NCI-H2081 (cell line): ENCODE data around the gene LTB.

Experiments
- DNase-seq, 2 experiments: peaks; one replicate each; lab custom pipeline; 2025; lab: John Stamatoyannopoulos, UW

The LTB gene, protein sequence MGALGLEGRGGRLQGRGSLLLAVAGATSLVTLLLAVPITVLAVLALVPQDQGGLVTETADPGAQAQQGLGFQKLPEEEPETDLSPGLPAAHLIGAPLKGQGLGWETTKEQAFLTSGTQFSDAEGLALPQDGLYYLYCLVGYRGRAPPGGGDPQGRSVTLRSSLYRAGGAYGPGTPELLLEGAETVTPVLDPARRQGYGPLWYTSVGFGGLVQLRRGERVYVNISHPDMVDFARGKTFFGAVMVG

DNA sequence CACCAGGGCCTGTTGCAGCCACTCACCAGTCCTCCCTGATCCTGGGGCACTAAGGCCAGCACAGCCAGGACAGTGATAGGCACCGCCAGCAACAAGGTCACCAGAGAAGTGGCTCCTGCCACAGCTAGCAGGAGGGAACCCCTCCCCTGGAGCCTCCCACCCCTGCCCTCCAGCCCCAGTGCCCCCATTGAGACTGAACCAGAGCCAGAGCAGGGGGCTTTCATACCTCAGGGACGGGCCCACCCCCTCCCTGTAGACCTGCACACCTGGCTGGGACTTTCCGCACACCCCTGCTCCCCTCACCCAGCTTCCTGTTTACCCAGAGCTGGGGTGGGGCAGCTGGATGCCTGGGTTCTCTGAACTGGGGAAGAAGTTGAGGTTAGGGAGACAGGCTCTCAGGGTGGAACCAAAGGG is at the start of gene LTB:
Gene LTB, minus strand, starts transcription at position 195 of the 414 bp plus-strand sequence. Its CDS starts 7 bp downstream, at position 188.
- DNase-seq = no peak

DNA sequence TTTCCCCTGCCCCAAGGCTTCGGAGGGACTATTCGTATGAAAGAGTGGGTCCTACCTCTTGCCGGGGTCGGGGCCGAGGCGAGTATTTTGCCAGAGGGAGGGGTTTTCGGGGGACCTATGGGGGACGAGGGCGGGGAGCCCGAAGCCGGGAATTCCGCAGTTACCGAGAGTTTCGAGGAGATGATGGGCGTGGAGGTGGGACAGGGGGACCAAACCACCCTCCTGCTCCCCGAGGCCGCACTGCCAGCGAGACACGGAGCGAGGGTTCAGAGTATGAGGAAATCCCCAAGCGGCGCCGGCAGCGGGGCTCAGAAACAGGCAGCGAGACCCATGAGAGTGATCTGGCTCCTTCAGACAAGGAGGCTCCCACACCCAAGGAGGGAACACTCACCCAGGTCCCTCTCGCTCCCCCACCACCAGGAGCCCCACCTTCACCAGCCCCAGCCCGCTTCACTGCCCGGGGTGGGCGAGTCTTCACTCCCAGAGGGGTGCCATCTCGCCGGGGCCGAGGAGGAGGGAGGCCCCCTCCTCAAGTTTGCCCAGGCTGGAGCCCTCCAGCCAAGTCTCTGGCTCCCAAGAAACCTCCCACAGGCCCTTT is 49.6 kb upstream of the LTB start:
- DNase-seq = no peak

DNA sequence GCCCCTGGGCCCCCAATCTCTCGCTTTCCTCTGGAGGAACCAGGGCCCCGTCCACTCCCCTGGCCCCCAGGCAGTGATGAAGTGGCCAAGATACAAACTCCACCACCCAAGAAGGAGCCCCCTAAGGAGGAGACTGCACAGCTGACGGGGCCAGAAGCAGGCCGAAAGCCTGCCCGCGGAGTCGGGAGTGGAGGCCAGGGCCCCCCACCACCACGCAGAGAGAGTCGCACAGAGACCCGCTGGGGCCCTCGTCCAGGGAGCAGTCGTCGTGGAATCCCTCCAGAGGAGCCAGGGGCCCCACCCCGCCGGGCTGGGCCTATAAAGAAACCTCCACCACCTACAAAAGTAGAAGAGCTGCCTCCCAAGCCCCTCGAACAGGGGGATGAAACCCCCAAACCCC is 49.0 kb upstream of the LTB start:
- no peak for DNase-seq

DNA sequence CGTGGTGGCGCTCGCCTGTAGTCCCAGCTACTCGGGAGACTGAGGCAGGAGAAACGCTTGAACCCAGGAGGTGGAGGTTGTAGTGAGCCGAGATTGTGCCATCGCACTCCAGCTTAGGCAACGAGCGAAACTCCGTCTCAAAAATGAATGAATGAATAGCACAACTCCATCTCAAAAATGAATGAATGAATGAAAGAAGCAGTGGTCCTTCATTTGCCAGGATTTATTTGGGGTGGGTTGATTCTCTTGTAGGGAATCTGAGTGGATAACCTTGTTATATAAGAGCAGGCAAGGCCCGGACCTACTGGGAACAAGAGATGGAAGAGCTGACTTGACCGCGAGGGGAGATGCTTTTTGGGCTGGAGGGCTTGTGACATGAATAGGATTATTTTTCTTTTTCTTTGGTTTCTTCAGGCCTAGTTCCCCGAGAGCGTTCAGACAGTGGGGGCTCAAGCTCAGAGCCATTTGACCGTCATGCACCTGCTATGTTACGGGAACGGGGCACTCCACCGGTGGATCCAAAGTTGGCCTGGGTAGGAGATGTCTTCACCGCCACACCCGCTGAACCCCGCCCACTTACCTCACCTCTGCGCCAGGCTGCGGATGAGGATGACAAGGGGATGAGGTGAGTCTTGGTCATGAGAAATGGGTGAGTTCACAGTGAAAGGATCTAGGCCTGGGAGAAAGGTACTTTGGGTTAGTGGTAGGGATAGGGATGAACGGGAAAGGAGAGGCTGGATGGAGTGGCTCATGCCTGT is 48.1 kb upstream of the LTB start:
- no peak for DNase-seq

DNA sequence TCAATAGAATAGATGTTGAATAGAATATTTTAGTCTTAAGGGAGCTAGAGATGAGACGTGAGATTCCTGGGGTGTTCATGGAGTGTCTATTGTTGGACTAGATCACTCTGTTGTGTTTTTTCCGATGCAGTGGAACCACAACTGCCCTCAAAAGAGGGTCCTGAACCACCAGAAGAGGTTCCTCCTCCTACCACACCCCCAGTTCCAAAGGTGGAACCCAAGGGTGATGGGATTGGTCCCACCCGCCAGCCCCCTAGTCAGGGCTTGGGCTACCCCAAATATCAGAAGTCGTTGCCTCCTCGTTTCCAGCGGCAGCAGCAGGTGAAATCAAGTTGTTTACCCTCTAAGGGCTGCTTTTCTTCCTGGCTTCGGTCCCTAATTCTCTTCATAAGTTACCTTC is 46.8 kb upstream of the LTB start:
- DNase-seq = no peak

DNA sequence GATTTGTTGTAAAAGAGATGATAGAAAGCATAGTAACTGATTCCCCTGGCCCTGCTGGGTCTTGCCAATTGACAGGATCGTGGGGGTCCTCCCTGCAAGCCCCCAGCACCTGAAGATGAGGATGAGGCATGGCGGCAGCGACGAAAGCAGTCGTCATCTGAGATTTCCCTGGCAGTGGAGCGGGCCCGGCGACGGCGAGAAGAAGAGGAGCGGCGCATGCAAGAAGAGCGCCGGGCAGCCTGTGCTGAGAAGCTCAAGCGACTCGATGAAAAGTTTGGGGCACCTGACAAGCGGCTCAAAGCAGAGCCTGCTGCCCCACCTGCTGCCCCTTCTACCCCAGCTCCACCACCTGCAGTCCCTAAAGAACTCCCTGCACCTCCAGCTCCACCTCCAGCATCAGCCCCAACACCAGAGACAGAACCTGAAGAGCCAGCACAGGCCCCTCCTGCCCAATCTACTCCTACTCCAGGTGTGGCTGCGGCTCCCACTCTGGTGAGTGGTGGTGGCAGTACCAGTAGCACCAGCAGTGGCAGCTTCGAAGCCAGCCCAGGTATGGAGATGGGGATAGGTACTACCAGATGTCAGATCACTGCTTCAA is 45.6 kb upstream of the LTB start:
- no peak for DNase-seq

DNA sequence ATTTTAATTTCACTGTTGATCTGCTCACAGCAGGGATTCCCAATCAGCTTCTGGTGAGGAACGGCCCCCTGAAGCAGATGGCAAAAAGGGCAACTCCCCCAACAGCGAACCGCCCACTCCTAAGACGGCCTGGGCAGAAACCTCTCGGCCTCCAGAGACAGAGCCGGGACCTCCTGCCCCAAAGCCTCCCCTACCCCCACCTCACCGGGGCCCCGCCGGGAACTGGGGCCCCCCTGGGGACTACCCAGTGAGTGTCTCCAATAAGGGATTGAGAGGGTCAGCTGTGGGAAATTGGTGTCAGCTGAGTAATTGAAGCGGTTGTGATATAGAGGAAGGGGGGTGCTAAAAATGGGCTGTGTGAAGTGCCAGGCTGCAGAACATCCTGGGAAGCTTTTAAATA is 44.7 kb upstream of the LTB start:
- DNase-seq = no peak

DNA sequence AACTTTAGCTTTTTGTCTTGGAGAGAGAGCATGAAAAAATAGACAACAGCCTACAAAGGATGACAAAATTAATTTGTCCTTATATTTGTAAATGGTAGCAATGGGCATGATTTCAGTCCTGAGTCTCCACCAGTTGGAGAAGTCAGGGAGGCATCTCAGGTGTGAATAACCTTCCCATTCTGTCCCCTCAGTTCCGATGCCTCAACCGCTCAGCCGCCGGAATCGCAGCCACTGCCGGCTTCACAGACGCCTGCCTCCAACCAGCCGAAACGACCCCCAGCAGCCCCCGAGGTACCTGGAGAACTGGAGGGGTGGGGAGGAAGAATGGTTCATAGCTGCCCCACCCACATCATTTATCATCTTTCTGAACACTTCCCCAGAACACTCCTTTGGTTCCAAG is 41.8 kb upstream of the LTB start:
- DNase-seq = no peak

DNA sequence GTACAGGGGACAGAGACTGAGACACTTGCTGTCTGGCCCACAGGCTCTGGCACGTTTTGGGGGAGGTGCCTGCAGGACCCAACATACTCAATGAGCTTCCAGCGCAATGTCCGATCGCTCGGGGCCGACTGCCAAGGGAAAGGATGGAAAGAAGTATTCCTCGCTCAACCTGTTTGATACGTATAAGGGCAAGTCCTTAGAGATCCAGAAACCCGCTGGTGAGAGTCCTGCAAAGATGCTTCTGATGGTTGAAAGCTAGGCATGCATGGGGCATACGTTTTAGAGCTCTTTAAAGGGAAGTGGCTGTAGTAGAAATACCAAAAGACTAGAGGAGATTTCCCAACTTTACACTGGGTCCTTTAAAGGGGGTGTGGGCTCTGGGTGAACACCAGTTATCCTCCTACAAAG is 40.5 kb upstream of the LTB start:
- no peak for DNase-seq

DNA sequence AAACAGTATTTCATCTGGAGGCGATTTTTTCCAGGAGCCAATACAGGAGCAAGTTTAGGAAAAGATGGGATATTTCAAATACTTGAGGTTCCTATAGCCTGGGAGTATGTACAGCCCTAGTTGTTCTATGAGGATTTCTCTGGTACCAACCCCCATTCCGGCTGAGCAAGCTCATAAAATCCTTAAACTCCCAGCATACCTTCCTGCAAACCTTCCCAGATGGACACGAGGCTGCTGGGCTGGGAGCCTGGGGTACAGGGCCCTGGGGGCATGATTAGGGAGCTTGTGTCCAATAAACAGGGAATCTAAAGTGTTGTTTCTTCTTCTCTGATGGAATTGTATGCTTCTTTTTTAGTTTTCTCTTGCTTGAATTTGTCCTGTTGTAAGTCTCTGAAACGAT is 39.8 kb upstream of the LTB start:
- DNase-seq = peak in 1 of 2 experiments; percentile 17

DNA sequence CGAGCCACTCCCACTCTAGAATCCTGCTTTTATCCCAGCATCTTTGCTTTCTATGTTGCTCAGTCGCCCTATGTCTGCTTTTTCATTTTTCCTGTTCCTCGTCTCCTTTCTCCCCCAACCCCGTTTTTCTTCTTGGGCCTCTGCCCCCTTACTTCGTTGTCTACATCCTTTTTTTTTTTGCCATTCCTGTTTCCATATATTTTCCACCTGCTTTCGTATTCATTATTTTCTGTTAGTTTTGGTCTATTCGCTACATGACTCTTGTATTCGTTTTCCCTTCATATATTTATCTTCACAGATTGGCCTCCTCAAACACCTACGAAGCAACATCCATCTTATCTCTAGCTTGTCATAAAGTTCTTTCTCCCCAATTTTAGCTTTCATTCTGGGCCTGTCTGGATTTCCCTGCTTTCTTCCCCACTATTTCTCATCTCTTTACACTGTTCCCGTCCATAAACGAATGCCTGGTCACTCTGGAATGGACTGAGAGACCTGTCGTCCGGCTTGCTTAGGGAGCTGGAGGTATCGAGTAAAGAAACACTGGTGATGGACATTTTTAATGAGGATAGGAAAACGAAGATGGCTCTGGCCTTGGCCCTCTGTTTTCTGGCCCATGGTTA is 39.2 kb upstream of the LTB start:
- no peak for DNase-seq

DNA sequence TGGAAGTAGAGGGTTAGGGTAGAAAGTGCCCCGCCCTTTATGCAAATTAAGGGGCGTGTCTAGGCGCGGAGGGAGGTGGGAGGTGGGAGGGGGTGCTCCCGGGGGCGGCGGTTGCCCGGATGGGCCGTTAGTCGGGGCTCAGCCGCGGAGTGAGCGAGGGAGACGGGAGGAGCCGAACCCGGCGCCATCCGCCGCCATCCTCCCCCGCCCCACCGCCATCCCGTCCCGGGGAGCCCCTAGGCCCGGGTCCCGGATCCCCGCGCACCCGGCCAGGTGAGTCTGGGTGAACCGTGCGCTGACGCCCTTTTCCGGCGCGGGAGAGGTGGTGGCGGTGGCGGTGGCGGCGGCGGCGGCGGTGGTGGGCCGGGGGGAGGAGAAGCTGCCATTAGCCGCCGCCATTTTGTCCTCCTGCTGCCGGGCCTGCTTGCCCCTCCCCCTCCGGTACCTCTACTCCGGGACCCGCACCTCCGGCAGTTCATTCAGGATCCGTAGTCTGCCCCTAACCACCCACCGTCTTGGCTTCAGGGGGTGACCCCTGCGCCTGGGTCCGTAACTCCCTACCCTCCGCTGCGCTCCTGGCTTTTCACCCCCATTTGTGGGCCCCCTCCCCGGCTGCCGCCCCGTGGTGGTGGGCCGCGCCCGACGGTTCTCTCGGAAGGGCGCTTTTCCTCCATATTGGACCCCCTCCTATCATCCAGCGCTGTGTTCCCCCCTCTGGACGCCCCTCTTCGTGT is 38.5 kb upstream of the LTB start, which contains the start of gene PRRC2A:
Gene PRRC2A, plus strand, starts transcription at position 130 of the 734 bp plus-strand sequence. CDS start 2,075 bp downstream, outside the sequence.
- peak; percentile 79 to 84 for DNase-seq

DNA sequence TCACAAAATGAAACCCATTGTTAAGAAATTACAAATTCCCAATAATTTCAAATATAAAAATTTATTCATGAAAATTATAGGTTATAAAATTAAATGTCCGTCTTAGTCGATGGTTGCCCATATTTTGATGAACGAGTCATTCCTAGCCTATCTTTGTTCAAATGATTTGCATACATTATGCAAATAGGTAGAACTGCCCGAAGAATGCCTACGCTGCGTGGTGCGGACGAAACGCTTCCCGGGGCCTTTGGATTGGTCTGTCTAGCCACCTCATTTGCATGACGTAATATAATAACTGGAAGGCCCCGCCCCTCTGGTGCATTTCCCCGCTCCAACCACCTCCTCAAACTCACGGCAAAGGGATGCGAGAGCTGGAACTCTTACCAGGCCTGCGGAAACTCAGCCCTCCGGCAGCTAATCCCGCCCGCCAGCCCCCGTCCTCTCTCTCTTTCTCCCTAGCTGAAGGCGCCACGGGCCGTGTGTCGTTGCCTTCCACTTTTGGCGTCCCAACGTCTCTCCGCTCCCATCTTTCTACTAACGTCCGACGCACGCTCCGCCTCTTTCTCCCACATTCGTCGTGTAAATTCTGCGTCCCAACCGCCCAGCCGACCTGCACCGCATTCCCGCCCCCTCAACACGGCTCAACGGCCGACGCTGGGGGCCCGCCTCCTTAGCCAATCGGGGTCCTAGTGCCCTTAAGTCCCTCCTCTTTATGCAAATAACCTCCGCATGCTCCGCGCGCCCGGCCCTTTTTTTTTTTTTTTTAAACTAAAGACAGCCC is 37.8 kb upstream of the LTB start:
- peak; percentile 98 to 99 for DNase-seq

DNA sequence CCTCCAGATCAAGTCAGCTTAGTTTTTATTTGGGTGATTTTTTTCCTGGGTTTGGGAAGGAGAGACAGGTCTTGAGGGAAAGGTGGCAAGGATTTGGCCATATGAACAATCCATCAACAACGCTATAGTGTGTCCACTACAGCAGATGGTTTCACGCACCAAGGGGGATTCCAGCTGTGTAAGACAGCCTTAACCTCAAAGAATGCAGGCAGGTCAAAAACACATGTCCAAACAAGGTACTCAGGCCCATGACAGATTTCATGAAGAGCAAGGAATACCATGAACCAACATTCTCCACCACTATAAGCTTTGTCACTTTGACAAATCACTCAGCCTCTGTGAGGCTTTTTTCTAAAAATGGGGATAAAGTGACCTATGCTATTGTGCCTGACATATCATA is 34.8 kb upstream of the LTB start:
- DNase-seq = no peak

DNA sequence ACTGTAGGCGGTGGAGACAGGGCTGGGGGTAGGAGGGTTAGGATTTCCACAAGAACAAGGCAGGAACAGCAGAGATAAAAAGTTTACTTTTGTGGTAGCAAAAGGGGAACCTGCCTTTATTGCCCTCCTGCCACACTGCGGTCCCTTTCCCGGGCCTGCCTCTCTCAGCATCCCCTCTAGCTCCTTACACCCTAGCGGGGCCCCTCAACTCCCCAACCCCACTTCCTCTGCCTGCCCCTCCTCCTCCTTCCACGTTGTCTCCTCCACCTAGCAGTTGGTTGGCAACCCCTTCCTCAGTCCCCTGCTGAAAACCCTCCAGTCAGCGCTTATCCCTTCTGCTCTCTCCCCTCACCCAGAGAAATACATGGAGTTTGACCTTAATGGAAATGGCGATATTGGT is 33.5 kb upstream of the LTB start:
- DNase-seq = no peak

DNA sequence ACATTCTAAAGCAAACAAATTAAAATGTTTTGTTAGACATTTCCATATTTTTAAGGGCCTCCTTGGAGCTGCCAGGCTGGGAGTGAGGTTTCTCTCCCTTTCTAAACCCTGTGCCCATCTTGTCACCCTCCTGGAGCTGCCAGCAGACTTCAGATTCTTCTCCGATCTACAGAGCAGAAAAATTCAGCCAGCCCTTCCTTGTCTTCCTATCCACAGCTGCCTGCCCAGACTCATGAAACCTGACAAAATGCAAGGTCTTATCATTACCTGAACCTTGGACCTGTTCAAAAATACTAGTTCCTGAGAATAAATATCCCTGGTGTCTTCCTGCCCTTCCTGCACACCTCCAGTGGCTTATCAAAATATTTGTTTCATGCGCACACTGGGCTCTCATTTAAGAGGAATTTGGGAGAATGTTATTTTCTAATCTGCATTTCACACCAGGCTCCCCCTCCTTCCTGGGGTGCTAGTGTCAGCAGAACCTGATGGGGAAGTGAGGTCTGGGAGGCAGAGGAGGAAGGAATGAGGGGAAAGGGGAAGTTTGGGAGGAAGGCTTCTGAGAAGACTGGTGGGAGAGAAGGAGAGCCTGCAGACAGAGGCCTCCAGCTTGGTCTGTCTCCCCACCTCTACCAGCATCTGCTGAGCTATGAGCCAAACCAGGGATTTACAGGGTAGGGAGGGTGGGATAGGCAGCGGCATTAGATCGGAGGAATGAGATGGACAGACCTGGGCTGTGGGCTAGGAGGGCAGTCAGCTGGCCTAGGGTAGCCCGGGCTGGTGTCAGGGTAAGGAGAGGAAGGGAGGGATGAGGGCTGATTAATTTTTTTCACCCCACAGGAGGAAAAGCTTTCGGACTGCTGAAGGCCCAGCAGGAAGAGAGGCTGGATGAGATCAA is 32.7 kb upstream of the LTB start, which contains the start of gene AIF1:
Gene AIF1, plus strand, starts transcription at position 551 of the 895 bp plus-strand sequence. Its CDS starts 96 bp downstream, at position 647.
- DNase-seq = no peak

DNA sequence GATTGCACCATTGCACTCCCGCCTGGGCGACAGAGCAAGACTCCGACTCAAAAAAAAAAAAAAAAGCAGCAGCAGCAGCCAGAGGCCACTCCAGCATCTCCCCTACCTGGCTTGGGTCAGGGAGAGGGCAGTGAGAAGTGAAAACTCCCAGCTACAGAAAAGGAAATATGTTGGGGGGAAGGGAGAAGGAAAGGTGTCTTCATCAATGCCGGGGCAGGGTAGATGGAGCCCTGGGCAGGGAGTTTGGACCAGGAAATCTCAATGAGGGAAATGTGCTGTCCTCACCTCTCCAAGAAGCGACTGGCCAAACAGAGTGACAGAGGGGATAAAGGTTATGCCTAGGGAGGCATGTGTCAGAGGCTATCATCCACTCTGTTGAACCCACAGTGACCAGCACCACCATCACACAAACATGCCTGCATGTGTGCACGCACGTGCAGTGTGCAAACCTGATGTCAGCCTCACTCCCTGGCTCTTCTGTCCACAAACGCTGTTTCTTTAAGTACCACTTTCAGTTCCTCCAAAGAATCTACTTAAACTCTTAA is 31.9 kb upstream of the LTB start:
- no peak for DNase-seq

DNA sequence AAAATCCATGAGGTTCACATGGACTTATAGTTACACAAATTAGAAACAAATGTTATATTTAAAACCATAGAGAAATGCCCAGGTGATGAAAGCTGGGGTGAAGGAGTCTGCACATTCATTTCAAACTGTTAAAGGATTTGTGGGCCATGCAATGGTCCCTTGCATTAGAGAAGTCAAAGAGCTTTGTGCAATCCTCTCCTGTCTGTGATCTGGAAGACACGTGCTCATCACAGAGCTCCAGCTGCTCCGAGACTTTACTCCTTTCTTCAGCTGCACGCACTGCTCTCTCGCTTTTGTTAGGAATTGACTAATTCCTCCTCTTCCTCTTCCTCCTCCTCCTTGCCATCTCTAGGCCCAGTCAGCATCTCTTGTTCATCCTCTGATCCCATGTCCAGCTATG is 28.7 kb upstream of the LTB start:
- no peak for DNase-seq
